Uterus (tissue), 4 donors: ENCODE measurements around the gene PYGL. TPM values are rescaled to one million over a fixed set of nuclear protein-coding genes. Genes with fewer than 3 reads are reported as not detected.
"Not testable (repeated sequence)": the region's sequence is repeated elsewhere in the genome, so short reads cannot be mapped to it uniquely, and the experiment has no call there.

Experiments used
- DNase-seq, 2 donors: peaks; one replicate each; pipeline ENCODE4 v3.0.0-alpha.2; 2019 to 2020
- H3K27ac ChIP-seq, 2 donors: fragments of 200-600 bp; sonication (generic); 1 replicate in 1 of 2; 2 replicates in 1 of 2; pipeline ENCODE4 v1.5.1; 2016 to 2018
- H3K27me3 ChIP-seq, 2 donors: fragments of 200-600 bp; sonication (generic); one replicate each; pipeline ENCODE4 v1.5.1; 2018 to 2019; ENCODE audit warnings: control low read depth in 1 of 2
- H3K36me3 ChIP-seq, 2 donors: fragments of 200-600 bp; sonication (generic); one replicate each; pipeline ENCODE4 v1.5.1; 2019; ENCODE audit warnings: control low read depth in 1 of 2
- H3K4me1 ChIP-seq, 2 donors: fragments of 200-600 bp; sonication (generic); one replicate each; pipeline ENCODE4 v1.5.1; 2018 to 2019; ENCODE audit warnings: control low read depth in 1 of 2
- H3K4me3 ChIP-seq, 2 donors: fragments of 200-600 bp; sonication (generic); 1 replicate in 1 of 2; 2 replicates in 1 of 2; pipeline ENCODE4 v1.5.1; 2018 to 2019; ENCODE audit warnings: mild to moderate bottlenecking in 1 of 2
- H3K9me3 ChIP-seq, 2 donors: fragments of 200-600 bp; sonication (generic); one replicate each; pipeline ENCODE4 v1.5.1; 2019; ENCODE audit warnings: control low read depth in 1 of 2
- CTCF ChIP-seq, 4 experiments: fragments of 200-600 bp in 2 of 4; fragments of 450-650 bp in 2 of 4; sonication (generic) in 2 of 4; IDR thresholded peaks; one replicate each; pipeline ENCODE4 v1.5.1; 2016 to 2019; ENCODE audit warnings: antibody characterized with exemption in 4 of 4, mild to moderate bottlenecking in 2 of 4, moderate library complexity in 1 of 4
- POLR2A ChIP-seq, 2 donors: fragments of 450-650 bp; IDR thresholded peaks; one replicate each; pipeline ENCODE4 v1.6.1; 2016; ENCODE audit warnings: antibody characterized with exemption in 2 of 2, mild to moderate bottlenecking in 1 of 2, moderate library complexity in 1 of 2
- intact Hi-C: fragments of 100-400 bp; cut with DNase I; formaldehyde crosslinking; loops from one replicate; pipeline ENCODE4 v1.15.1; 2023; ENCODE audit warnings: low total_unique reads
- total RNA-seq, 4 donors: library from RNA; depleted of rRNA in 3 of 4; stranded (reverse); fragments of >200 nt in 3 of 4; gene quantifications; one replicate each; pipeline versions ENCODE4 v1.1.0 to v1.2.4, GENCODE V29; 2014 to 2023
- donor health status: DM: yes; HTN: yes; CAD: no.

Gene PYGL
- total RNA-seq, 4 donors from 2014 or later, result 15.4 to 62.4 (median 35.2) TPM

- no peaks in the 10 kb centered on the region for H3K4me1 ChIP-seq
- TF ChIP-seq POLR2A (IDR thresholded peaks at IDR 0.05), result no peak
- no peak for TF ChIP-seq CTCF (IDR thresholded peaks at IDR 0.05)
- no peak overlapping the region for H3K27ac ChIP-seq
- no peaks in the 10 kb centered on the region for H3K27me3 ChIP-seq
- DNase-seq, result no peak
- H3K9me3 ChIP-seq, result no peaks in the 10 kb centered on the region
- intact Hi-C loops, result no loop called here
- H3K4me3 ChIP-seq, result no peak overlapping the region
- no peaks in the 10 kb centered on the region for H3K36me3 ChIP-seq
Observed at GRCh38 chr14:50901361-50901760, 42.9 kb downstream of the PYGL start.

- TF ChIP-seq CTCF (IDR thresholded peaks at IDR 0.05), result no peak
- no peak for TF ChIP-seq POLR2A (IDR thresholded peaks at IDR 0.05)
- DNase-seq, result no peak
- intact Hi-C loops, result no loop called here
Observed at GRCh38 chr14:50897658-50898175, 46.6 kb downstream of the PYGL start.

GRCh38 chr14:50897005-50897404, 47.3 kb downstream of the PYGL start:
- H3K27me3 ChIP-seq, intact Hi-C loops, H3K9me3 ChIP-seq, H3K36me3 ChIP-seq, DNase-seq, H3K4me3 ChIP-seq, H3K27ac ChIP-seq, H3K4me1 ChIP-seq: not testable (repeated sequence)

More at GRCh38 chr14:50897658-50898175, 46.6 kb downstream of the PYGL start:
- Histone ChIP-seq H3K4me3 (no peak overlapping the region), H3K27ac (no peak overlapping the region), H3K27me3 (no peaks in the 10 kb centered on the region), H3K4me1 (no peaks in the 10 kb centered on the region), H3K9me3 (no peaks in the 10 kb centered on the region), H3K36me3 (no peaks in the 10 kb centered on the region)

GRCh38 chr14:50896421-50896820, 47.9 kb downstream of the PYGL start:
- intact Hi-C loops, H3K9me3 ChIP-seq, H3K4me3 ChIP-seq, DNase-seq, H3K36me3 ChIP-seq, H3K27ac ChIP-seq, H3K27me3 ChIP-seq, H3K4me1 ChIP-seq: not testable (repeated sequence)

GRCh38 chr14:50892255-50892654, 52.0 kb downstream of the PYGL start:
- TF ChIP-seq CTCF (IDR thresholded peaks at IDR 0.05) (no peak), POLR2A (IDR thresholded peaks at IDR 0.05) (no peak)
- Histone ChIP-seq H3K4me3 (no peak overlapping the region), H3K27ac (no peak overlapping the region), H3K4me1 (no peaks in the 10 kb centered on the region), H3K36me3 (no peaks in the 10 kb centered on the region), H3K27me3 (no peaks in the 10 kb centered on the region), H3K9me3 (no peaks in the 10 kb centered on the region)
- DNase-seq, result no peak
- intact Hi-C loops, result no loop called here

GRCh38 chr14:50887476-50887875, 56.8 kb downstream of the PYGL start:
- DNase-seq, result no peak
- no peaks in the 10 kb centered on the region for H3K4me1 ChIP-seq
- H3K9me3 ChIP-seq, result no peaks in the 10 kb centered on the region
- intact Hi-C loops, result no loop called here
- no peaks in the 10 kb centered on the region for H3K27me3 ChIP-seq
- no peak overlapping the region for H3K4me3 ChIP-seq
- TF ChIP-seq CTCF (IDR thresholded peaks at IDR 0.05) (no peak), POLR2A (IDR thresholded peaks at IDR 0.05) (no peak)
- no peak overlapping the region for H3K27ac ChIP-seq
- no peaks in the 10 kb centered on the region for H3K36me3 ChIP-seq
